HG03460 (cell line): ENCODE measurements around the gene MLN.

Experiments used
- ATAC-seq: cut with Tn5 transposase; IDR thresholded peaks from one replicate; pipeline ENCODE4 v1.9.1; 2021; ENCODE audit not compliant: unreplicated experiment

MLN gene, protein sequence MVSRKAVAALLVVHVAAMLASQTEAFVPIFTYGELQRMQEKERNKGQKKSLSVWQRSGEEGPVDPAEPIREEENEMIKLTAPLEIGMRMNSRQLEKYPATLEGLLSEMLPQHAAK

DNA sequence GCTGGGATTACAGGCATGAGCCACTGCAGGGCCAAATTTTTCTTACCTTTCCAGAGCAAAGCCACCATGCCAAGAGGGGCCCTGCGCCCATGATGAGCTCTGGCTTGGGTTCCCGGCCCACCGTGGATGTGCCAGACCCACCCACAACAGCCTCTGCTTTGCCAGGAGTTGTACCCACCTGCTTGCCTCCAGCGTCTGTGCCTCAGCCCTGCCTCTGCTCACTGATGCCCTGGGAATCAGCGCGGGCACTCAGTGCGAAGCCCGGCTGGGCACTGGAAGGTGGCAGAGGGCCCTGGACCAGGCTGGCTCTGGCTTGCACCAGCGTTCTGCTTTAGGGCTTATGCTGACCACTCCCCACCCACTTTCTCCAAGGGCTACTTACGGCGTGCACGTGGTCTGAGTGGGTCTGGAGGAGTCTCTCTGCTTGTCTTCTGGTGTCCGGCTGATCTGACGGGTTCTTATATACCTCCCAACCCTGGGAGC lies at the start of gene MLN:
MLN (minus strand) TSS at position 433 of the 483 bp plus-strand sequence. CDS start 2,840 bp downstream, outside the sequence.
- no peak for ATAC-seq

DNA sequence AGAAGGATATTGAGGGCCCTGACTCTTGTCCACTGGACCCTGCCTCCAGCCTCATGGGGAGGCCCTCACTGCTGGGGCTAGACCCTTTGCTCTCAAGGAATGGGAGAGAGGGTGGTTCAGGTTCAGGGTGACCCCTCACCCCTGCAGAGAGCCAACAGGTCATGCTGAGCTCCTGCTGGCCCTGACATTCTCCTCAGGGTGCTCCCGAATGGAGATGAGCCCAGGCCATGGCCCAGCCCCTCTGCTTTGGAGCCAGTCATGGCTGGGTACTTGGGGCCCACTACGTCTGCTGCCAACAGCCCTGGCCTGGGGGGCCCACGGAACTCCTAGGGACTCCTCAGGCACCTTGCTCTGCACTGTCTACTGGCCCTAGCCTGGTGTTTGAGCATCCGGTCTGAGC lies 49.2 kb upstream of the MLN start:
- no peak for ATAC-seq

DNA sequence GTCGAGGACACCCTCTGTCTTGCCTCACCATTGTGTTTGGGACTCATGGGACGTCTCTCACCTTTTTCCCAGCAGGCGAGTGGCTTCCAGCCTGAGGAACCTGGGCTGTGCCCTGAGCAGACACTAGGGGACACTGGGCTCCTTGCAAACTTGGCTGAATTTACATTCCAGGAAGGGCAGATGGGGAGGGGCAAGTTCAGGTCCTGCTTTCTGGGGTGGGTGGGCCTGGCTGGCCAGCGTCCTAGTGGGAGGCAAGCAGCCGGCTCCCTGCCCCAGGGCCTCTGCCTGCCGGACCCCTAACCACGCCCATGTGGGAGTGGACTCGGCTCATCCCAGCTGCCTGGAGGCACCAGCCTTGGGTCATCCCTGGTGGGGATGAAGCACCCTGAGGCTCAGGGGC lies 48.2 kb upstream of the MLN start:
- ATAC-seq = no peak

DNA sequence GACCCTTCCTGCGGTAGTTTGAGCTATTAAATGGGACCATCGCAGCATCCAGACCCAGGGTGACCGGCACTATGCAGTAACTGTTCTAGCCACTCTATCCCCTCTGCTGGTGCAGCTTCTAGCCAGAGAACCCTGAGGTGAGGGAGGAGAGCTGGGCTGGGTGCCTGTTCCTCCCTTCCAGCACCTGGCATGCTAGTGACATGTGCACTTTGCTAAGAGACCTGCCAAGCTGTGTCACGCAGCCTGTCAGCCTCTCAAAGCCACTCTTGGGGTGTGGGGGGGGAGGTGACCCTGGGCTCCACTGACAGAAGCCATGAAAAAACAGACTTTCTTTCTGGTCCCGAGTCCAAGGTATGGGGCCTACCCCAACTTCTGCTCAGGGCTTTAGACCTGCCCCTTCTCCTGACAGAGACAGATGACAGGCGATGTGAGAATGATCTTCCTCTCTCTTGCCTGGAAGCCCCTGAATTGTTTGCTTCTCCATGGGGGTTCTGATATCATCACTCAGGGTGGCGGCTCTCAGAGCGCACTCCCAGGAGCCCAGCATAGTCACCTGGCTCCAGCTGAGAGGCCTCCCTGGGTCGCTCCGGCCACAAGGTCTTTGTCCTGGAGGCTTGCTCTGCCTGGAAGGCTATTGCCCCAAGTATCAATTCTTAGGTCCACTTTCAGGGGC lies 47.2 kb upstream of the MLN start:
- no peak for ATAC-seq

DNA sequence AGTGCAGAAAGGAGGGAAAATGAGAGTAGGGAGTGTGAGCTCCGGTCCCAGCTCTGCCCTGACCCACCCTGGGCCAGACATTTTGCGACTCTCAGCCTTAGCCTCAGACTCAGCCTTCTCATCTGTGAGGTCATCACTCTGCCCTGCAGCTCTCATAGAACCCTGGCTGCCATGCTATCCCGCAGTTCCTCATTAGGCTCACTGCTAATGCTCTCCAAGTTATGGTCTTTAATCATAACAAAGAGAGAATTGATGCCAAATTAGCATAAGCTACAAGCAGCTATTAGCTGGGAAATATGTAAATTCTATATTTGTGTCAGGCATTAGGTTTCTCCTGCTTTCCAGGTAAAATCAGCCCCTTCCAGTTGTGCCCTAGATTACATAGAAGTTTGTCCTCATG lies 46.5 kb upstream of the MLN start:
- ATAC-seq = no peak

DNA sequence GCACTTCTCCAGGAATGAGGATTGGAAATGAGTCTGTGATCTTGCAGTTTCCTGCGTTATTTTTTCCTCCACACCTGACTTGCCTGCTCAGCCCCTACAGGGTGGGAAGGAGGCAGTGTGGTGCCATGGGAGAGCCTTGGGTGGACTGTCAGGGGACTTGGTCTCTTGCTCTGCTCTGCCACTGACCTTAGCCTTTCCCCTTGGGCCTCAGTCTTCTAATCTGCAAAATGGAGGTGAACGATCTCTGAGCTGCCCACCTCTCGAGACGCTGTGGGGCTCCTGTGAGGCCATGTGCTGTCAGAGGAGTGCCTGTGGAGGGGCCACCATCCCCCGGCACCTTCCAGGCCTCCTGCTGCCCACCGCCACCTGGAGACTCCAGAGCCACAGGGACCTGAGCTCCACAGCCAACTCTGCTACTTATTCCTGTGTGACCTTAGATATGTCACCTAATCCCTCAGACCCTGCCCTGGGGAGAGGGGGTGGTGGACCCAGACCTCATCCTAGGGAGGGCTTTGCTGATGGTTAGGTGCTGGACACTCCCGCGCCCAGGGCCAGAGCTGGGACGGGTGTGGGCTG lies 45.8 kb upstream of the MLN start:
- ATAC-seq = no peak

DNA sequence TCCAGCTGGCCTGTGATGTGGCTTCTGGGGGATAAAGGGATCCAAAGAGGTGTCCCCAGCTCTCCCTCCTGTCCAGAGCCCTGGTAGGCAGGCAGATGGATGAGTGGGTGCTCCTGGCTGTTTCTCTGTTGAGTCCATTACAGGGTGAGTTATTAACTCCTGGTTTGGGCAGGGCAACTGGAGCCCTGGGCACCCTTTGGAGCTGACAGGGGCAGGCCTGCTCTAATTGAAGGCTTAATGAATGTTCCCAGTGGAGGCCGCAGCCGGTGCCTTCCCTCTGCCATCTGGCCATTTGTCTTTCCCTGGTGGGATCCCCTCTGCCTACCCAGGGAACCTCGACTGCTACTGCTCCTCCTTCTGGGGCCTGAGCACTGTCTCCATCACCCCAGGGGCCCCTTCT lies 44.7 kb upstream of the MLN start:
- no peak for ATAC-seq

DNA sequence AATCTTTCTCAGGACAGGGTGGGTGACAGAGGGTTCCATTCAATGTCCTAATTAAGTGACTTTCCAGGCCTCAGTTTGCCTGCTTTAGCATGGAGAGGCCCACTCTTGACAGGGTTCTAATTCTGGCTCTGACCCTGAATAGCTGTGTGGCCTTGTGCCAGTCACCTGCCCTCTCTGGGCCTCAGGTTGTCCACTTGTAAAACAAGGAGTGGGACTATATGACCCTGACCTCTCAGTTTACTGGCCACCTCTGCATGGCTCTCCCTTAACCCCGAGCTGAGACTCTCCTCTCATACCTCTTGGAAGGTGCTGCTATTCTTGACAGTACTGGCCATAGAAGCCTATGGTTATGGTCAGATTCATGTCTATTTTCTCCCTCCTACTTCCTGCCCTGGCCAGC lies 44.1 kb upstream of the MLN start:
- ATAC-seq = no peak

DNA sequence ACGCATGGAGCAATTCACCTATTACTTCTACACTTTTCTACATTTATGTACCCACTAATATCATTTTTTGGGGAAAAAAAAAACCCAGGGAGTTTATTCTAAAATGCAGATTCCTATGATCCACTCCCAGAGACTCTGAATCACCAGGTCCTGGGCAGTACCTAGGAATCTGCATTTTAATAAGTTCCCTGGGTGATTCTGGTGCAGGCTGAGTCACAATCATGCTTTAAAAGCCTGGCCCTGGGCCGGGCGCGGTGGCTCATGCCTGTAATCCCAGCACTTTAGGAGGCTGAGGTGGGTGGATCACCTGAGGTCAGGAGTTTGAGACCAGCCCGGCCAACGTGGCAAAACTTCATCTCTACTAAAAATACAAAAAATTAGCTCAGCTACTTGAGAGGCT lies 43.3 kb upstream of the MLN start:
- ATAC-seq = no peak

DNA sequence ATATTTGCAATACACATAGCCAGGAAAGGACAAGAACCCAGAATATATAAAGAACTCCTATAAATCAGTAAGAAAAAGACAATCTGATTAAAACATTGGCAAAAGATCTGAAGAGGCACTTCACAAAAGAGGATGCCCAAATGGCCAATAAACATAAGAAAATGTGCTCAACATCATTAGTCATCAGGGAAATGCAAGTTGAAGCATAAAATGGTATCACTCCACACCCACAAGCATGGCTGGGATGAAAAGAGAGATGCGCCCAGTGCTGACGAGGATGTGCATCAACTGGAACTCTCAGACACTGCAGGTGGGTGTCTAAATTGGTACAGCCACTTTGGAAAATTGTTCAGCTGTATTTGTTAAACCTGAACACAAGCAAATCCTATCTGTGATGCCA lies 42.4 kb upstream of the MLN start:
- no peak for ATAC-seq

DNA sequence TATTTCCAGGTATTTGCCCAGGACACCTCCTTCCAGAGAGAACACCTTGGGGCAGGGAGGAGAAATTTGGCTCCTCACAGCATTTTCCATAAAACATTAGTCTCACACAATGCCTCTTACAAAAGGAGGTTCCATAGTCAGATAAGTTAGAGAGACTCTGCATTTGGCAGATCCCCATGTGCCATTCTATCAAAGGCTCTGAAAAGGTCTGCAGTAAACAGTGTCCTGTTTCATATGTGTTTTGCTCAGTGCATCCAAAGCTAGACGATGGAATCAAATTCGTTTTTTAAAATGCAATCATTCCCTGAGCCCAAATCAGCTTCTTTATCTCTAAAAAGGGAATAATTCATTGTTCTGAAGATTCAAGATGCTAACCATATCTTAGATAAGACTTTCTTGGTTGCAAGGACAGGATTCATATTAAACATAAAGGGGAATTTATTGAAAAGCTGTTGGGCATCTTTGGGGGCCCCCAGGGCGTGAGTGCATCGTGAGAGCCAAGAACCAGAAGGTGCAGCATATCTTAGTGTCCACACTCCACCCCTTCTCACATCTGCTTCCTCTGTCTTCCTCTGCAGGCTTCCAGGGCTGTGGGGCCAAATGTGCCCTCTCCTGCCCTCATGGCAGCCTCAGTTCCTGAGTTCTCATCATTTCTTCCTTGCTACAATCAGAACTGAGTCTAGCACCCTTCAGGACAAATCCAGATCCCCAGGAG lies 41.4 kb upstream of the MLN start:
- no peak for ATAC-seq

DNA sequence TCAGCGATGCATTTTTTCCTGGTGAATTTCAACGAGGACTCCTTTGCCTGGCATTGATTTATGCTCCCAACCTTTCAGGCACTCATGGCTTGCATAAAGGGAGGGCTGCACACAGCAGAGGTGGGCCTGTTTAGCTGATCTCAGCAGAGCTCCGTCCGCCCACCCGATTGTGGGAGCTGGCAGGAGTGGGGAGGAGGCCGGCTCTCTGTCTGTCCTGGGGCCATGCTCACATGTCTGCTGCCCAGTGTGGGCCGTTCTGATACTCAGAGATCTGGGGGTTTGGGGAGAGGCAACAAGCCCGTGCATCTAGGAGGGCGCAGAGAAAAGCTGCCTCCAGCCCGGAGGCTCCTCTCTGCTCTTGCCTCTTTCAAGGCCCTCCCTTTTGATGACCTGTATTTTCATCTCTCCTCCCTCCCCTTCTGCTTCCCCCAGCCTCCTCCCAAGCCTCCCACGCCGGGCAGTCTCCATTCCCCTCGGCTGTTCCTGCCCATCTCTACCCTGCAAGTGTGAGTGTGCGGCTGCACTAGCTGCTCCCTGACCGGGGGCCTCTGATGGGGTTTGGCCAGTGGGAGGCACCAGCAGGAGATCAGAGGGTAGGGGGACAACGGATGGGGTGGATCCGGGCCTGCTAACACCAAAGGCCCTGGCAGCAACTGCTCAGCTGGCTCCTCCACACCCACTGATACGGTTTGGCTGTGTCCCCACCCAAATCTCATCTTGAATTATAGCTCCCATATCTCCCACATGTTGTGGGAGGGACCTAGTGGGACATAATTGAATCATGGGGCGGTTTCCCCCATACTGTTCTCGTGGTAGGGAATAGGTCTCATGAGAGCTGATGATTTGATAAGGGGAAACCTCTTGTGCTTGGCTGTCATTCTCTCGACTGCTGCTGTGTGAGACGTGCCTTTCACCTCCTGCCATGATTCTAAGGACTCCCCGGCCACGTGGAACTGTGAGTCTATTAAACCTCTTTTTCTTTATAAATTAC lies 39.6 kb upstream of the MLN start:
- ATAC-seq = no peak

DNA sequence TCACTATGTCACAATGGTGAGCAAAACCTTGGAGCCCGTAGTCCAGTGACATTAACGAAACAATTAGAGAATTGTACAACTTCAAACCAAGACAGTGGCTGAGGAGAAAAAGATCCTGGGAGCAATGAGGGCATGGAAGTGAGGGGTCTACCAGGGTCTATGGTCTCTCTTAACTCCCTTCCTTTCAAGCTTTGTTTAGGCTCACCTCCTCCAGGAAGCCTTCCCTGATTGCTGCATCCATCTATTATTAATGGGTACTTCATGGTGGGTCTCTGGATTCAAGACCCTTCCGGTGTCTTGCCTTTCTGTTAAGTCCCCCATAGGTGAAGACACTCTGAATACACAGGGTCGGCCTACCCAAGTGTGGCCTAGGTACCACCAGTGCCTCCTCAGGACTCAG lies 38.1 kb upstream of the MLN start:
- no peak for ATAC-seq

DNA sequence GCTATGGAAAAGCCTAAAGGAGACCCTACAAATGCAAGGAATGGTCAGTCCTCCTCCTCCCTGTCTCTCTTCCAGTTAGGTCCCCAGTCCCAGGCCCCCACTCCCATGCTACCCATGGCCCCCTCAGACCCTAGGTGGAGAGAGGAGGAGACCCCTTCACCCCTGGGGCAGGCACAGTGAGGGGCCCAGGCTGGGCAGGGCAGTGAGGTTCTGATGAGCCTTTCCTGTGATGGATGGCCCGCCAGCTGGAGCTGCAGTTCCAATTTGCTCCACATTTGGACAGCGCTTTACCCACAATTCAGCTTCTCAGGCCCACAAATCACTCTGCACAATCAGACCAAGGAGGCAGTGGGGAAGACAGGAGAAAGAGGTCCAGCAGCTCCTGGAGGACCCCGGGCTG lies 37.3 kb upstream of the MLN start:
- ATAC-seq = no peak

DNA sequence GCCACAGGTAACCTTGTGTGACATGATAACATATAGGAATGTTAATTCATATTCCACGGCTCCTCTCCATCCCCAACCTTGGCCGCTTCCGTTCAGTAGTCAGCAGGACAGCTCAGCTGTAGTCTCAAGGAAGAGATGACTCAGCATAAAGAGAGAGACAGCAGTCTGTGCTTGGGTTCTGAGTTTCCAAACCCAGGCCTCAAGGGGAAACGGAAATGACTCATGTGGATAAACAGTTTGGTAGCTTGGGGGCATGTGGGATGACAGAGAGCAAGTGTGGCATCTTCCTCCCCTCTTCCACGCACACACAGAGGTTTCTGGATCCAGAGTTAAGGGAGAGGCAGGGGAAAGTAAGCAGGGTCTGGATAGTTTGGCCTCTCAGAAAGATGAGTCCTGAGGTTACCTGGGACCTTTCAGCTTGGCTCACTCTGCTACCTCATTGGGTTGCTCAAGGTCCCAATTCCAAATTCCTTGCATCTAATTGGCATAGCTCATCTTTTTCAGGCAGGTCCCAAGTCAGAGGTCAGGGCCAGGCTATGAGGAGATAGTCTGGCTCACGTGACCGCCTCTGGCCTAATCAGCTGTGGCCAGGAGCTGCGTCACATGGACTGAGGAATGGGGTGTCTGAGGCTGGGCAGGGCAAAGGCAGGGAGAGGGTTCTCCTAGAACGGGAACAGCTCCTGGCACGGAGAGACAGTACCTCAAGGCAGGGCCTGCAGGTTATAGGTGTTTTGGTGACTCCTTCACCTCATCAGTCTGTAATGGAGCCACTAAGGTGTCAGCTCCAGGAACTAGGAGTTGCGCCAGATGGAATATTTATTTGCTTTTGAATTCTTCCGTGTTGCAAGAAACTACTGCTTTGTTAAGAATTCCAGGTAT lies 36.5 kb upstream of the MLN start:
- no peak for ATAC-seq

DNA sequence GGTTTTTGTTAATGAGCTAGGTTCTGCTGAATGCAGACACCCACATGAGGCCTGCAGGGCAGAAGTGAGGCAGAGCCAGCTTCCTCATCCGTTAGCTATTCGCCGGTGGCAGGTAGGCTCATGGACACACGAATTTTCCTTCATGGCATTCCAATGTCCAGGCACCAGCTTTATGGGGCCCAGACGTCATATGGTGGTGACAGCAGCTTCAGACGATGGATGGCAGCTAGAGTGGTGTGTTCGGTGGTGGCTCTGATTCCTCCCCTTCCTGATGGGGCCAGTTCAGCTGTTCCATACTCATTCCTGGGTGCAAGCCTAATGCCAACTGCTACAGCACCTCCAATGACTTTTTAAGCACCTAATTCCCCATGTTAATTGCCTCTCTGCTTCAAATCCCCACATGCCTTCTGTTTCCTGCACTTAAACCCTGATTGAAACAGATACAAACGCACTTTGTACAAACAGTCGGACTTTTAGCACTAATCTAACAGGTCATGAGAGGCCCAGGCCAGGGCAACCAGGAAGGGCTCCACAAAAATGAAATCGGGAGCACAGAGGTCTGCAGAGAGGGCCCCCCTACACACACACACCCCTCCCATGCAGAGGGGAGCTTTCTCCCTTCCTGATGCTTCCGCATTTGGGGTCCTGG lies 35.7 kb upstream of the MLN start:
- ATAC-seq = no peak

DNA sequence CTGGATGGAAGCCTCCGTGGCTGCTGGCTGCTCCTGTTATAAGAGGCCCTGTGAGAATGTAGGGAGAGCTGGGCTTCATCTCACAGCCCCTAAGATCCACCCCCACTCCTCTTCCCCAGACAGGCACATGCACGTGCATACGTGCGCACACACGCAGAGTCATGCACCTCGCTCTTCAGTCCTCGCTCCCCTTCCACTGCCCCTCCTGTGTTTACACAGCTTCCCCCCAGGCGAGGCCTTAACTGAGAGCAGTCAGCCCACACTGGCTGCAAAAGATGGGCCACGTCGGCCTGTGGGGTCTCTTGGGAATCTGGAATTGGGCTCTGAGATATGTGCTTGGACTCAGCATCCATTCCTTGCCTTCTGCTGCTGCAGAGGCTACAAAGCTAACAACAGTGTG lies 35.2 kb upstream of the MLN start:
- no peak for ATAC-seq

DNA sequence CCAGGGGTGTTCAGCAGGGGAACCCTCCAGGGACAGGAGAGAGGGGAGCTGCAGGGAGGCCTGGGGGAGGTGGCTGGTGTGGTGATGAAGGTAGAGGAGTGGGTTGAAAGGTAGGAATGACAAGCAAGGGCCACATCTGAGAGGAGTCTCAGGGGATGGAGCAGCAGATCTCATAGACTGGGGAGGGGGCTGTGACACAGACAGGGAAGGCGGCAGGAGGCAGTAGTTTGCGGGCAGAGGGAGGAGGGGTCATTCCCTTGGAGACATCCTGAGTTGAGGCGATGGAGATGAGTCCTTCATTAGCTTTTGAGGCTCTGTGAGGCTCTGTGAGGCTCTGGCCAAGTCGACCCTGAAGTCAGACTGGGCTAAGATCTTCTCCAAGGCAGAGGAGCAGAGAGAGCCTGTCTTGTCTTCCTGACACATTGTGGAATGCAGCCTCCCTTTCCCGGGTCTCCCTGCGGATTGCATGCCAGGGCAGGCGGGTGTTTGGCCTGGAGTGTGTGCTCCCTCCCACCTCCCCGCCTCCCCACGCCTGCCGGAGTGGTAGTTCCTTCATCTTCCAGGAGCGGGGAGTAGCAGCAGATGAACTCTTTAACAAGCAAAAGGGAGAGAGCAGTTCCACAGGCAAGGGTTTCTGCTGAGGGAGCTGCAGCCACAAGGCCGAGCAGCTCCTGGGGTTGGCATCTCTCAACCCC lies 34.3 kb upstream of the MLN start:
- ATAC-seq = no peak
